Measurements from ENCODE around the gene SP110. TPM values are rescaled to one million over a fixed set of nuclear protein-coding genes. Genes with fewer than 3 reads are reported as not detected.

The SP110 gene
- total RNA-seq, 1 donor from 2014 or later, result 1.3 TPM

DNA sequence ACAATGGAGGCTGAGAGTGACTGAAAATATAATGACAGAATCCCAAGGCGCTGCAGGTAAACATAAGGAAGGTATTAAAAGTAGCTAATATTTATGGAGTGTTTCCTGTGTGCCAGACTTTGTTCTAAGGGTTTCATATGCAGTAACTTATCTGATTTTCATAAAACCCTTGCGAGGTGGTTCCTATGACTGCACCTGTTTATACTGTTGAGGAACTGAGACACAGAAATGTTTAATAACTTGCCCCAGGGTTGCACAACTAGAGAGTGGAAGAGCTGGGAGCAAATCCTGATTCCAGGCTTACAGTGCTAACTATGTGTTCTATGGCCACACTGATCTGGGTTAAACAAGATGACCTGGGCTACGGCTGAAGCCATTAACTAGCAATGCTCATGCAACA is 2.4 kb downstream of the SP110 start:
- Mint-ChIP-seq H3K9me3 (ENCODE audit: unreplicated experiment) (peaks cover 1% of the 10 kb centered on the region), H3K4me3 (ENCODE audit: unreplicated experiment) (no peak overlapping the region), H3K36me3 (ENCODE audit: unreplicated experiment) (no peaks in the 10 kb centered on the region), H3K4me1 (ENCODE audit: low read depth, unreplicated experiment) (peaks cover 3% of the 10 kb centered on the region), H3K27me3 (ENCODE audit: unreplicated experiment) (no peaks in the 10 kb centered on the region), H3K27ac (ENCODE audit: unreplicated experiment) (no peak overlapping the region)
- no peak for TF ChIP-seq CTCF (IDR thresholded peaks at IDR 0.05; ENCODE audit: partially characterized antibody, unreplicated experiment)
- no peak for DNase-seq

GRCh38 chr2:230216489-230216888 is 3.3 kb downstream of the SP110 start:
- Mint-ChIP-seq H3K36me3 (ENCODE audit: unreplicated experiment) (no peaks in the 10 kb centered on the region), H3K9me3 (ENCODE audit: unreplicated experiment) (peaks cover 1% of the 10 kb centered on the region), H3K4me3 (ENCODE audit: unreplicated experiment) (no peak overlapping the region), H3K27me3 (ENCODE audit: unreplicated experiment) (peaks cover 3% of the 10 kb centered on the region), H3K27ac (ENCODE audit: unreplicated experiment) (no peak overlapping the region), H3K4me1 (ENCODE audit: low read depth, unreplicated experiment) (peaks cover 3% of the 10 kb centered on the region)
- DNase-seq, result no peak
- no peak for TF ChIP-seq CTCF (IDR thresholded peaks at IDR 0.05; ENCODE audit: partially characterized antibody, unreplicated experiment)

GRCh38 chr2:230209422-230210051 is 10.2 kb downstream of the SP110 start:
- Mint-ChIP-seq H3K36me3 (ENCODE audit: unreplicated experiment) (no peaks in the 10 kb centered on the region), H3K27ac (ENCODE audit: unreplicated experiment) (no peak overlapping the region), H3K4me3 (ENCODE audit: unreplicated experiment) (no peak overlapping the region), H3K9me3 (ENCODE audit: unreplicated experiment) (no peaks in the 10 kb centered on the region), H3K27me3 (ENCODE audit: unreplicated experiment) (peaks cover 3% of the 10 kb centered on the region), H3K4me1 (ENCODE audit: low read depth, unreplicated experiment) (no peaks in the 10 kb centered on the region)
- no peak for TF ChIP-seq CTCF (IDR thresholded peaks at IDR 0.05; ENCODE audit: partially characterized antibody, unreplicated experiment)
- DNase-seq, result no peak

GRCh38 chr2:230208576-230208975 is 11.2 kb downstream of the SP110 start:
- Mint-ChIP-seq H3K4me1 (ENCODE audit: low read depth, unreplicated experiment) (no peaks in the 10 kb centered on the region), H3K4me3 (ENCODE audit: unreplicated experiment) (no peak overlapping the region), H3K27ac (ENCODE audit: unreplicated experiment) (no peak overlapping the region), H3K36me3 (ENCODE audit: unreplicated experiment) (no peaks in the 10 kb centered on the region), H3K9me3 (ENCODE audit: unreplicated experiment) (no peaks in the 10 kb centered on the region), H3K27me3 (ENCODE audit: unreplicated experiment) (peaks cover 3% of the 10 kb centered on the region)
- TF ChIP-seq CTCF (IDR thresholded peaks at IDR 0.05; ENCODE audit: partially characterized antibody, unreplicated experiment), result no peak
- DNase-seq, result no peak

DNA sequence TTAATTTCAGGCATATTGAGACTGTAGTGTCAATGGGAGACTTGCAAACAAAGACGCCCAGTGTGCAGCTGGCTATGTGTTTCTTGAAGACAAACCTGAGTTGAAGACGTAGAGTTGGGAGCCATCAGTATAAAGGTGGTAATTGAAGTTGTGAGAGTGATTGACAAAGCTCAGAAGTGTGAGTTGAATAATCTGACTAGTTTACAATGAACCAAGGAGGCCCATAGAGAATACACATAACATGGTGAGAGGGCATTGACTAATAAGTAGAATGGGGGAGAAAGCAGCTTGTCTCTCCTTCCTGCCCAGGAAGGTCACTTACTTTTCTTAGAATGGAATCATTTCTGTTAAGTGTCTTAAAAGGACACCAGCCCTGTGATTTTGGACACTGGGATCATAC is 14.1 kb downstream of the SP110 start:
- no peak overlapping the region for H3K4me3 Mint-ChIP-seq (ENCODE audit: unreplicated experiment)
- peaks cover 1% of the 10 kb centered on the region for H3K9me3 Mint-ChIP-seq (ENCODE audit: unreplicated experiment)
- no peak for DNase-seq
- no peaks in the 10 kb centered on the region for H3K4me1 Mint-ChIP-seq (ENCODE audit: low read depth, unreplicated experiment)
- no peak for TF ChIP-seq CTCF (IDR thresholded peaks at IDR 0.05; ENCODE audit: partially characterized antibody, unreplicated experiment)
- H3K27me3 Mint-ChIP-seq (ENCODE audit: unreplicated experiment), result no peaks in the 10 kb centered on the region
- H3K27ac Mint-ChIP-seq (ENCODE audit: unreplicated experiment), result no peak overlapping the region
- peaks cover 9% of the 10 kb centered on the region for H3K36me3 Mint-ChIP-seq (ENCODE audit: unreplicated experiment)
